K562 treated with DMSO at 1 percent for 24 hours (cell line): ENCODE data around the gene LAMA3. TPM values are rescaled to one million over a fixed set of nuclear protein-coding genes. Genes with fewer than 3 reads are reported as not detected.

ENCODE experiments used
- total RNA-seq: library from RNA; unstranded; fragments of 300-600 nt; gene quantifications from 2 replicates; pipeline ENCODE4 v1.2.3, GENCODE V29; 2022; ENCODE audit warnings: low read depth; ENCODE audit not compliant: insufficient read depth

The LAMA3 gene
- total RNA-seq: 0.10 TPM in 1 of 2 replicates, not detected in the other

GRCh38 chr18:23689031-23689615 is at the start of gene LAMA3:
Gene LAMA3 (plus strand): TSS chr18:23689453. CDS start chr18:23689684, 231 bp downstream.

DNA sequence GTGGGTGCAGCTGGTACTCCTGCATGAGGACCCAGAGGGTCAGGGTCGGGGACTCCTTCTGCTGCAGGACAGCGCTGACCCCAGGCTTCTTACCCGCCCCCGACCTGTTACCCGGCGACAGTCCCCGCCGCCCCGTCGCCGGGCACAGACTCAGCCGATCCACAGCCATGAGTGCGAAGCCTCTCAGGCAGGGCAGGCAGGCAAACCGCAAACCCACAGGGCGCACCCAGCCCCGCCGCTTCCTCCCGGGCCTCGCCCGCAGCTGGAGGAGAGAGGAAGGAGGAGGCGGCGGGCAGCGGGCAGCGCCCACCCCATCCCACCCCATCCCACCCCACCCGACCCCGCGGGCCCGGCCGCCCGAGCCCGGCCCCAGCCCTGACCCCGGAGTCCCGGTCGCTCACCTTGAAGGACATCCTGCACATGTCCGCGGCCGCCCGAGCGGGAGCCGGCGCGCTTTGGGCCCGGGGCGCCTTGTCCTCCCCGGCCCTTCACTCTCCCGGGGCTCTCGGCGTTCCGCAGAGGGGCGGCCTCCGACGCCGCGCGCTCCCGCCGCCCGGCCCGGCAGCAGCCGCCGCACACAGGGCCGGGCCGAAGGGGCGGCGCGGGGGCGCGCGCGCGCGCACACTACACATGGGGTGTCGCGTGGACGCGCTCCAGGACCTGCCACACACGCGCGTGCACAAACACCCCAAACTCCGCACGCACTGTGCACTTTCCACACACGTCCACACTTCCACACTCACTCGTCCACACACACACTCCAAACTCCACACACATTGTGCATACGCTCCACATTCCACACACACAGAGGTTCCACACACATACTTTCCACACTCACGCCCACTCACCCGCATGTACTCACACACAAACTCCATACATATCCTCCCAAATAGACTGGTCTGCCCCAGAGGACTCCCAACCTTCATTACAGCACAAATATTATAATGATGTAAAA is 26.7 kb upstream of the LAMA3 start, which contains the start of gene ANKRD29:
Gene ANKRD29 (minus strand): TSS at position 603 of the 955 bp plus-strand sequence. CDS start 181 bp downstream, at position 422.

Other genes starting within 250 kb of the LAMA3 start
- 35.9 and 49.9 TPM in 2 replicates for gene RIOK3, start 236.2 kb upstream of the LAMA3 start, total RNA-seq
- 53.6 and 61.1 TPM in 2 replicates for gene RMC1, start 185.9 kb upstream of the LAMA3 start, total RNA-seq
- gene NPC1, start 102.9 kb upstream of the LAMA3 start, total RNA-seq: 50.4 and 53.5 TPM in 2 replicates
- gene ANKRD29, start 26.5 kb upstream of the LAMA3 start, total RNA-seq: not detected in 2 replicates